HFF-Myc (cell line): ENCODE results near the gene ADAMTS13.

Experiments
- DNase-seq: peaks from one replicate; pipeline ENCODE4 v3.0.0-alpha.2; 2011; ENCODE audit warnings: low read depth; ENCODE audit errors: extremely low read depth
- H3K4me3 ChIP-seq: replicated peaks from 2 replicates; pipeline ENCODE4 v1.5.1; 2011; ENCODE audit warnings: low read depth, mild to moderate bottlenecking, control low read depth, low read length
- CTCF ChIP-seq: IDR thresholded peaks from 2 replicates; pipeline ENCODE4 v1.5.1; 2012; ENCODE audit warnings: mild to moderate bottlenecking, low read depth, low read length, control low read depth; ENCODE audit errors: missing control alignments

ADAMTS13 gene

GRCh38 chr9:133393399-133393798 is 28.8 kb upstream of the ADAMTS13 start:
- TF ChIP-seq CTCF = no peak
- no peak for DNase-seq
- H3K4me3 ChIP-seq = no peak overlapping the region

- no peak for TF ChIP-seq CTCF
- no peak for DNase-seq
- no peak overlapping the region for H3K4me3 ChIP-seq
Measured at GRCh38 chr9:133394687-133395271, 27.4 kb upstream of the ADAMTS13 start.

- peak; percentile 59 for TF ChIP-seq CTCF
- DNase-seq = no peak
- no peak overlapping the region for H3K4me3 ChIP-seq
Measured at GRCh38 chr9:133396952-133397351, 25.2 kb upstream of the ADAMTS13 start.

GRCh38 chr9:133397370-133397769 is 24.8 kb upstream of the ADAMTS13 start:
- H3K4me3 ChIP-seq = no peak overlapping the region
- DNase-seq = no peak
- no peak for TF ChIP-seq CTCF

- DNase-seq = no peak
- no peak overlapping the region for H3K4me3 ChIP-seq
- TF ChIP-seq CTCF = no peak
Measured at GRCh38 chr9:133397895-133398294, 24.3 kb upstream of the ADAMTS13 start.

- H3K4me3 ChIP-seq = no peak overlapping the region
- no peak for TF ChIP-seq CTCF
- no peak for DNase-seq
Measured at GRCh38 chr9:133400292-133400691, 21.9 kb upstream of the ADAMTS13 start.

- DNase-seq = no peak
- no peak overlapping the region for H3K4me3 ChIP-seq
- TF ChIP-seq CTCF = no peak
Measured at GRCh38 chr9:133401588-133401987, 20.6 kb upstream of the ADAMTS13 start.
